ENCODE data around the gene RBM19.

DNA sequence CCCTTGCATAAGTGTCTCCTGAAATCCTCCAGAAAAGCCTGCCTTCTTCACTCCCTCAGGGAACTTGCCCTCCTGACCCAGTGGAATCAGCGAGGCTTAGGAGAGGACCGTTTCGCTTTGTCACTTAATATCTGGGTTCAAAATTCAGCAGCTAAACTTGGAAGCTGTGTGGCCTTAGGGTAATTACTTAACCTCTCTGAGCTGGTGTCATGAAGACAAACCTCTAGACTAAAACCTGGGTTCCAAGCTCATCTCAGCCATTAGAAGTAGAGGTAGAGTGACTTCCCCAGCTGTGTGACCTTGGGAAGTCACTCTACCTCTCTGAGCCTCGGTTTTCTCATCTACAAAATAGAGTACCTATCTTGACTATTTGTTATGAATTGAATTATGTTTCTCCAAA, 18.3 kb upstream of the RBM19 start:
- TF ChIP-seq, protein P1, sequence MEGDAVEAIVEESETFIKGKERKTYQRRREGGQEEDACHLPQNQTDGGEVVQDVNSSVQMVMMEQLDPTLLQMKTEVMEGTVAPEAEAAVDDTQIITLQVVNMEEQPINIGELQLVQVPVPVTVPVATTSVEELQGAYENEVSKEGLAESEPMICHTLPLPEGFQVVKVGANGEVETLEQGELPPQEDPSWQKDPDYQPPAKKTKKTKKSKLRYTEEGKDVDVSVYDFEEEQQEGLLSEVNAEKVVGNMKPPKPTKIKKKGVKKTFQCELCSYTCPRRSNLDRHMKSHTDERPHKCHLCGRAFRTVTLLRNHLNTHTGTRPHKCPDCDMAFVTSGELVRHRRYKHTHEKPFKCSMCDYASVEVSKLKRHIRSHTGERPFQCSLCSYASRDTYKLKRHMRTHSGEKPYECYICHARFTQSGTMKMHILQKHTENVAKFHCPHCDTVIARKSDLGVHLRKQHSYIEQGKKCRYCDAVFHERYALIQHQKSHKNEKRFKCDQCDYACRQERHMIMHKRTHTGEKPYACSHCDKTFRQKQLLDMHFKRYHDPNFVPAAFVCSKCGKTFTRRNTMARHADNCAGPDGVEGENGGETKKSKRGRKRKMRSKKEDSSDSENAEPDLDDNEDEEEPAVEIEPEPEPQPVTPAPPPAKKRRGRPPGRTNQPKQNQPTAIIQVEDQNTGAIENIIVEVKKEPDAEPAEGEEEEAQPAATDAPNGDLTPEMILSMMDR (conservative IDR thresholded peaks at IDR 0.05 in 1 of 2, IDR thresholded peaks at IDR 0.05 in 1 of 2; ENCODE audit: low read depth in 1 of 2, low read length in 2 of 2), result no peak
- TF ChIP-seq EZH2 (IDR thresholded peaks at IDR 0.05; ENCODE audit: low read length, missing control alignments), result no peak
